ENCODE data around the gene PHYHD1. TPM values are rescaled to one million over a fixed set of nuclear protein-coding genes. Genes with fewer than 3 reads are reported as not detected.
A peak's percentile ranks its signal among the peaks of the same experiment; 100 is the strongest.

The PHYHD1 gene
- total and polyA plus RNA-seq, 2 of the 13 experiments (the other 11 are each of a cell fraction or from before 2014, with no cell fraction given): 10.6 to 25.3 TPM

GRCh38 chr9:128947527-128948301, 26.9 kb downstream of the PHYHD1 start, which contains the start of the genes DOLK and NUP188 (continued):
- TF ChIP-seq, protein P1, sequence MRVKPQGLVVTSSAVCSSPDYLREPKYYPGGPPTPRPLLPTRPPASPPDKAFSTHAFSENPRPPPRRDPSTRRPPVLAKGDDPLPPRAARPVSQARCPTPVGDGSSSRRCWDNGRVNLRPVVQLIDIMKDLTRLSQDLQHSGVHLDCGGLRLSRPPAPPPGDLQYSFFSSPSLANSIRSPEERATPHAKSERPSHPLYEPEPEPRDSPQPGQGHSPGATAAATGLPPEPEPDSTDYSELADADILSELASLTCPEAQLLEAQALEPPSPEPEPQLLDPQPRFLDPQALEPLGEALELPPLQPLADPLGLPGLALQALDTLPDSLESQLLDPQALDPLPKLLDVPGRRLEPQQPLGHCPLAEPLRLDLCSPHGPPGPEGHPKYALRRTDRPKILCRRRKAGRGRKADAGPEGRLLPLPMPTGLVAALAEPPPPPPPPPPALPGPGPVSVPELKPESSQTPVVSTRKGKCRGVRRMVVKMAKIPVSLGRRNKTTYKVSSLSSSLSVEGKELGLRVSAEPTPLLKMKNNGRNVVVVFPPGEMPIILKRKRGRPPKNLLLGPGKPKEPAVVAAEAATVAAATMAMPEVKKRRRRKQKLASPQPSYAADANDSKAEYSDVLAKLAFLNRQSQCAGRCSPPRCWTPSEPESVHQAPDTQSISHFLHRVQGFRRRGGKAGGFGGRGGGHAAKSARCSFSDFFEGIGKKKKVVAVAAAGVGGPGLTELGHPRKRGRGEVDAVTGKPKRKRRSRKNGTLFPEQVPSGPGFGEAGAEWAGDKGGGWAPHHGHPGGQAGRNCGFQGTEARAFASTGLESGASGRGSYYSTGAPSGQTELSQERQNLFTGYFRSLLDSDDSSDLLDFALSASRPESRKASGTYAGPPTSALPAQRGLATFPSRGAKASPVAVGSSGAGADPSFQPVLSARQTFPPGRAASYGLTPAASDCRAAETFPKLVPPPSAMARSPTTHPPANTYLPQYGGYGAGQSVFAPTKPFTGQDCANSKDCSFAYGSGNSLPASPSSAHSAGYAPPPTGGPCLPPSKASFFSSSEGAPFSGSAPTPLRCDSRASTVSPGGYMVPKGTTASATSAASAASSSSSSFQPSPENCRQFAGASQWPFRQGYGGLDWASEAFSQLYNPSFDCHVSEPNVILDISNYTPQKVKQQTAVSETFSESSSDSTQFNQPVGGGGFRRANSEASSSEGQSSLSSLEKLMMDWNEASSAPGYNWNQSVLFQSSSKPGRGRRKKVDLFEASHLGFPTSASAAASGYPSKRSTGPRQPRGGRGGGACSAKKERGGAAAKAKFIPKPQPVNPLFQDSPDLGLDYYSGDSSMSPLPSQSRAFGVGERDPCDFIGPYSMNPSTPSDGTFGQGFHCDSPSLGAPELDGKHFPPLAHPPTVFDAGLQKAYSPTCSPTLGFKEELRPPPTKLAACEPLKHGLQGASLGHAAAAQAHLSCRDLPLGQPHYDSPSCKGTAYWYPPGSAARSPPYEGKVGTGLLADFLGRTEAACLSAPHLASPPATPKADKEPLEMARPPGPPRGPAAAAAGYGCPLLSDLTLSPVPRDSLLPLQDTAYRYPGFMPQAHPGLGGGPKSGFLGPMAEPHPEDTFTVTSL (CRISPR knock-in tag; IDR thresholded peaks at IDR 0.05; ENCODE audit: borderline replicate concordance): peak; percentile 14; the same call in 1 of the 2 replicates
- no peak for TF ChIP-seq CCAR2 (optimal IDR thresholded peaks at IDR 0.05; ENCODE audit: low read depth, low read length)
- no peak for TF ChIP-seq TERF1 (CRISPR knock-in tag; IDR thresholded peaks at IDR 0.05)
- TF ChIP-seq, protein P2, sequence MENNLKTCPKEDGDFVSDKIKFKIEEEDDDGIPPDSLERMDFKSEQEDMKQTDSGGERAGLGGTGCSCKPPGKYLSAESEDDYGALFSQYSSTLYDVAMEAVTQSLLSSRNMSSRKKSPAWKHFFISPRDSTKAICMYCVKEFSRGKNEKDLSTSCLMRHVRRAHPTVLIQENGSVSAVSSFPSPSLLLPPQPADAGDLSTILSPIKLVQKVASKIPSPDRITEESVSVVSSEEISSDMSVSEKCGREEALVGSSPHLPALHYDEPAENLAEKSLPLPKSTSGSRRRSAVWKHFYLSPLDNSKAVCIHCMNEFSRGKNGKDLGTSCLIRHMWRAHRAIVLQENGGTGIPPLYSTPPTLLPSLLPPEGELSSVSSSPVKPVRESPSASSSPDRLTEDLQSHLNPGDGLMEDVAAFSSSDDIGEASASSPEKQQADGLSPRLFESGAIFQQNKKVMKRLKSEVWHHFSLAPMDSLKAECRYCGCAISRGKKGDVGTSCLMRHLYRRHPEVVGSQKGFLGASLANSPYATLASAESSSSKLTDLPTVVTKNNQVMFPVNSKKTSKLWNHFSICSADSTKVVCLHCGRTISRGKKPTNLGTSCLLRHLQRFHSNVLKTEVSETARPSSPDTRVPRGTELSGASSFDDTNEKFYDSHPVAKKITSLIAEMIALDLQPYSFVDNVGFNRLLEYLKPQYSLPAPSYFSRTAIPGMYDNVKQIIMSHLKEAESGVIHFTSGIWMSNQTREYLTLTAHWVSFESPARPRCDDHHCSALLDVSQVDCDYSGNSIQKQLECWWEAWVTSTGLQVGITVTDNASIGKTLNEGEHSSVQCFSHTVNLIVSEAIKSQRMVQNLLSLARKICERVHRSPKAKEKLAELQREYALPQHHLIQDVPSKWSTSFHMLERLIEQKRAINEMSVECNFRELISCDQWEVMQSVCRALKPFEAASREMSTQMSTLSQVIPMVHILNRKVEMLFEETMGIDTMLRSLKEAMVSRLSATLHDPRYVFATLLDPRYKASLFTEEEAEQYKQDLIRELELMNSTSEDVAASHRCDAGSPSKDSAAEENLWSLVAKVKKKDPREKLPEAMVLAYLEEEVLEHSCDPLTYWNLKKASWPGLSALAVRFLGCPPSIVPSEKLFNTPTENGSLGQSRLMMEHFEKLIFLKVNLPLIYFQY (CRISPR knock-in tag; IDR thresholded peaks at IDR 0.05; ENCODE audit: borderline replicate concordance): peak; percentile 72; the same call in 1 of the 2 replicates
- TF ChIP-seq PREB (CRISPR knock-in tag; IDR thresholded peaks at IDR 0.05): no peak
- peak; percentile 89 for TF ChIP-seq CREB1 (IDR thresholded peaks at IDR 0.05)
- TF ChIP-seq CREB1 (CRISPR knock-in tag; IDR thresholded peaks at IDR 0.05): no peak
- no peak for TF ChIP-seq NFE2 (CRISPR knock-in tag; IDR thresholded peaks at IDR 0.05)
- TF ChIP-seq ZNF619 (CRISPR knock-in tag; IDR thresholded peaks at IDR 0.05): 0 out of 2 replicates have a peak, but pooled peaks have one; percentile 60
- no peak for TF ChIP-seq RFX5 (IDR thresholded peaks at IDR 0.05; ENCODE audit: low read depth, low read length)
- no peak for TF ChIP-seq MEF2D (CRISPR knock-in tag; IDR thresholded peaks at IDR 0.05)
- peak; percentile 46 for TF ChIP-seq SKI (IDR thresholded peaks at IDR 0.05; ENCODE audit: partially characterized antibody)
- peak; percentile 39; the same call in 1 of the 2 replicates for TF ChIP-seq ZBTB21 (CRISPR knock-in tag; IDR thresholded peaks at IDR 0.05)
- TF ChIP-seq ZNF232 (CRISPR knock-in tag; IDR thresholded peaks at IDR 0.05; ENCODE audit: borderline replicate concordance): no peak; the same call in 1 of the 2 replicates
- no peak for TF ChIP-seq PHF21A (CRISPR knock-in tag; IDR thresholded peaks at IDR 0.05)
- no peak for TF ChIP-seq ZNF576 (CRISPR knock-in tag; IDR thresholded peaks at IDR 0.05)
- TF ChIP-seq XBP1 (CRISPR knock-in tag; IDR thresholded peaks at IDR 0.05): no peak
